WTC11 (cell line): Measurements from ENCODE around the gene ACOT4. TPM values are rescaled to one million over a fixed set of nuclear protein-coding genes. Genes with fewer than 3 reads are reported as not detected.
"Not testable (repeated sequence)": the region's sequence is repeated elsewhere in the genome, so short reads cannot be mapped to it uniquely, and the experiment has no call there.

Source experiments
- ATAC-seq: fragments of 200-7000 bp; cut with Tn5 transposase; 2 replicates; pipeline ENCODE4 v1.10.0; 2021; ENCODE audit warnings: mild to moderate bottlenecking, moderate library complexity
- CTCF ChIA-PET: fragments of 300-600 bp; sonication (Branson Sonifier 250); formaldehyde crosslinking; loops from one replicate; lab custom pipeline; 2021; ENCODE audit warnings: antibody characterized with exemption; lab: Charles Lee
- POLR2A ChIA-PET: fragments of 350-600 bp; sonication (Branson Sonifier 250); formaldehyde crosslinking; loops from one replicate; lab custom pipeline; 2021; ENCODE audit warnings: antibody characterized with exemption; lab: Charles Lee
- DNase-seq: peaks from one replicate; pipeline ENCODE4 v3.0.0; 2021; ENCODE audit warnings: low spot score
- H3K27ac Mint-ChIP-seq: 2 replicates; pipeline ENCODE4 v1.8.0; 2021; ENCODE audit warnings: mixed read lengths
- H3K27me3 Mint-ChIP-seq: 2 replicates; pipeline ENCODE4 v1.8.0; 2021; ENCODE audit warnings: low read depth, mild to moderate bottlenecking, moderate library complexity, mixed read lengths
- H3K36me3 Mint-ChIP-seq: 2 replicates; pipeline ENCODE4 v1.8.0; 2021; ENCODE audit warnings: mixed read lengths
- H3K4me1 Mint-ChIP-seq: 2 replicates; pipeline ENCODE4 v1.8.0; 2022; ENCODE audit warnings: mixed read lengths
- H3K4me3 Mint-ChIP-seq: 2 replicates; pipeline ENCODE4 v1.8.0; 2021; ENCODE audit warnings: mild to moderate bottlenecking, moderate library complexity, mixed read lengths
- H3K9me3 Mint-ChIP-seq: 2 replicates; pipeline ENCODE4 v1.8.0; 2021; ENCODE audit warnings: mixed read lengths
- FOXJ3 ChIP-seq: sonication (generic); formaldehyde crosslinking; IDR thresholded peaks from 2 replicates; pipeline ENCODE4 v1.9.0; 2021; ENCODE audit warnings: missing genetic modification reagents, mild to moderate bottlenecking, borderline replicate concordance
- GABPB1 ChIP-seq: sonication (generic); formaldehyde crosslinking; IDR thresholded peaks from 2 replicates; pipeline ENCODE4 v1.8.1; 2023; ENCODE audit warnings: mild to moderate bottlenecking, missing genetic modification reagents
- GRHL2 ChIP-seq: fragments of 250-450 bp; sonication (Bioruptor Pico); IDR thresholded peaks from 2 replicates; pipeline ENCODE4 v1.8.0; 2022; ENCODE audit warnings: mild to moderate bottlenecking, moderate library complexity; ENCODE audit not compliant: insufficient replicate concordance, severe bottlenecking
- NFE2L1 ChIP-seq: sonication (generic); formaldehyde crosslinking; IDR thresholded peaks from 2 replicates; pipeline ENCODE4 v1.8.1; 2023; ENCODE audit warnings: missing genetic modification reagents
- NFYB ChIP-seq: sonication (generic); formaldehyde crosslinking; conservative IDR thresholded peaks from 2 replicates; pipeline ENCODE4 v1.8.0; 2022; ENCODE audit warnings: low read depth, missing genetic modification reagents
- NR3C1 ChIP-seq: sonication (generic); formaldehyde crosslinking; conservative IDR thresholded peaks from 2 replicates; pipeline ENCODE4 v1.8.1; 2023; ENCODE audit warnings: low read depth, mild to moderate bottlenecking, missing genetic modification reagents
- PREB ChIP-seq: sonication (generic); formaldehyde crosslinking; IDR thresholded peaks from 2 replicates; pipeline ENCODE4 v1.8.1; 2022; ENCODE audit warnings: mild to moderate bottlenecking, missing genetic modification reagents, moderate library complexity, borderline replicate concordance
- SP1 ChIP-seq: sonication (generic); formaldehyde crosslinking; conservative IDR thresholded peaks from 2 replicates; pipeline ENCODE4 v1.8.1; 2022; ENCODE audit warnings: missing genetic modification reagents
- STAT6 ChIP-seq: sonication (generic); formaldehyde crosslinking; conservative IDR thresholded peaks from 2 replicates; pipeline ENCODE4 v1.8.1; 2023; ENCODE audit warnings: mild to moderate bottlenecking, low read depth, missing genetic modification reagents, moderate library complexity
- ZNF121 ChIP-seq: sonication (generic); formaldehyde crosslinking; IDR thresholded peaks from 2 replicates; pipeline ENCODE4 v1.8.0; 2023; ENCODE audit warnings: missing genetic modification reagents
- ZNF219 ChIP-seq: sonication (generic); formaldehyde crosslinking; IDR thresholded peaks from 2 replicates; pipeline ENCODE4 v1.8.0; 2023; ENCODE audit warnings: missing genetic modification reagents, mild to moderate bottlenecking, borderline replicate concordance
- ZNF425 ChIP-seq: fragments of 250-450 bp; sonication (Bioruptor Pico); conservative IDR thresholded peaks from 2 replicates; pipeline ENCODE4 v1.9.0; 2021; ENCODE audit warnings: mild to moderate bottlenecking
- ZNF512 ChIP-seq: sonication (generic); formaldehyde crosslinking; IDR thresholded peaks from 2 replicates; pipeline ENCODE4 v1.8.1; 2022; ENCODE audit warnings: missing genetic modification reagents, borderline replicate concordance
- total RNA-seq: library from RNA; stranded (reverse); gene quantifications from 3 replicates; pipeline ENCODE4 v1.2.3, GENCODE V29; 2021
- TF ChIP-seq, protein P1 (sequence below): sonication (generic); formaldehyde crosslinking; IDR thresholded peaks from 2 replicates; pipeline ENCODE4 v1.8.0; 2023; ENCODE audit warnings: mild to moderate bottlenecking, missing genetic modification reagents
- TF ChIP-seq, protein P2 (sequence below): sonication (generic); formaldehyde crosslinking; IDR thresholded peaks from 2 replicates; pipeline ENCODE4 v1.8.1; 2023; ENCODE audit warnings: mild to moderate bottlenecking, missing genetic modification reagents
- TF ChIP-seq, protein P3 (sequence below): sonication (generic); formaldehyde crosslinking; IDR thresholded peaks from 2 replicates; pipeline ENCODE4 v1.8.0; 2022; ENCODE audit warnings: mild to moderate bottlenecking, missing genetic modification reagents
- TF ChIP-seq, protein P4 (sequence below): sonication (generic); formaldehyde crosslinking; IDR thresholded peaks from 2 replicates; pipeline ENCODE4 v1.8.1; 2023; ENCODE audit warnings: mild to moderate bottlenecking, missing genetic modification reagents, moderate library complexity

ACOT4 gene
- total RNA-seq, 1 experiment from 2014 or later: 1.6 TPM

DNA sequence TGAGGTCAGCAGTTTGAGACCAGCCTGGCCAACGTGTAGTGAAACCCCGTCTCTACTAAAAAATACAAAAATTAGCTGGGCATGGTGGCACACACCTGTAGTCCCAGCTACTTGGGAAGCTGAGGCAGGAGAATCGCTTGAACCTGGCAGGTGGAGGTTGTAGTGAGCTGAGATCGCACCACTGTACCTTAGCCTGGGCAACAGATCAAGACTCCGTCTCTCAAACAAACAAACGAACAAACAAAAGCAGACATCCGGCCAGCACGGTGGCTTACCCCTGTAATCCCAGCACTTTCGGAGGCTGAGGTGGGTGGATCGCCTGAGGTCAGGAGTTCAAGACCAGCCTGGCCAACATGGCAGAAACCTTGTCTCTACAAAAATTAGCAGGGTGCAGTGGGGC, 44.7 kb downstream of the ACOT4 start:
- DNase-seq, H3K27ac Mint-ChIP-seq, H3K27me3 Mint-ChIP-seq, CTCF ChIA-PET, H3K4me1 Mint-ChIP-seq, POLR2A ChIA-PET, H3K4me3 Mint-ChIP-seq, H3K36me3 Mint-ChIP-seq, H3K9me3 Mint-ChIP-seq, ATAC-seq: not testable (repeated sequence)
- peak; percentile 75 for TF ChIP-seq ZNF121

- DNase-seq: no peak
- no peaks in the 10 kb centered on the region for H3K9me3 Mint-ChIP-seq
- H3K36me3 Mint-ChIP-seq: no peaks in the 10 kb centered on the region
- POLR2A ChIA-PET: no interaction called here
- peaks cover 9% of the 10 kb centered on the region for H3K4me1 Mint-ChIP-seq
- peaks cover 2% of the 10 kb centered on the region; the same call in 1 of the 2 replicates for H3K27me3 Mint-ChIP-seq
- CTCF ChIA-PET: no interaction called here
- no peak overlapping the region for H3K27ac Mint-ChIP-seq
- ATAC-seq: no peak
- H3K4me3 Mint-ChIP-seq: no peak overlapping the region
- TF ChIP-seq GABPB1 (CRISPR knock-in tag) (no peak), ZNF425 (no peak), FOXJ3 (no peak), SP1 (CRISPR knock-in tag) (no peak), NR3C1 (CRISPR knock-in tag) (no peak), ZNF512 (CRISPR knock-in tag) (no peak), NFYB (CRISPR knock-in tag) (no peak), ZNF219 (no peak)
- TF ChIP-seq, protein P1, sequence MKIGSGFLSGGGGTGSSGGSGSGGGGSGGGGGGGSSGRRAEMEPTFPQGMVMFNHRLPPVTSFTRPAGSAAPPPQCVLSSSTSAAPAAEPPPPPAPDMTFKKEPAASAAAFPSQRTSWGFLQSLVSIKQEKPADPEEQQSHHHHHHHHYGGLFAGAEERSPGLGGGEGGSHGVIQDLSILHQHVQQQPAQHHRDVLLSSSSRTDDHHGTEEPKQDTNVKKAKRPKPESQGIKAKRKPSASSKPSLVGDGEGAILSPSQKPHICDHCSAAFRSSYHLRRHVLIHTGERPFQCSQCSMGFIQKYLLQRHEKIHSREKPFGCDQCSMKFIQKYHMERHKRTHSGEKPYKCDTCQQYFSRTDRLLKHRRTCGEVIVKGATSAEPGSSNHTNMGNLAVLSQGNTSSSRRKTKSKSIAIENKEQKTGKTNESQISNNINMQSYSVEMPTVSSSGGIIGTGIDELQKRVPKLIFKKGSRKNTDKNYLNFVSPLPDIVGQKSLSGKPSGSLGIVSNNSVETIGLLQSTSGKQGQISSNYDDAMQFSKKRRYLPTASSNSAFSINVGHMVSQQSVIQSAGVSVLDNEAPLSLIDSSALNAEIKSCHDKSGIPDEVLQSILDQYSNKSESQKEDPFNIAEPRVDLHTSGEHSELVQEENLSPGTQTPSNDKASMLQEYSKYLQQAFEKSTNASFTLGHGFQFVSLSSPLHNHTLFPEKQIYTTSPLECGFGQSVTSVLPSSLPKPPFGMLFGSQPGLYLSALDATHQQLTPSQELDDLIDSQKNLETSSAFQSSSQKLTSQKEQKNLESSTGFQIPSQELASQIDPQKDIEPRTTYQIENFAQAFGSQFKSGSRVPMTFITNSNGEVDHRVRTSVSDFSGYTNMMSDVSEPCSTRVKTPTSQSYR (CRISPR knock-in tag): no peak
- TF ChIP-seq, protein P2, sequence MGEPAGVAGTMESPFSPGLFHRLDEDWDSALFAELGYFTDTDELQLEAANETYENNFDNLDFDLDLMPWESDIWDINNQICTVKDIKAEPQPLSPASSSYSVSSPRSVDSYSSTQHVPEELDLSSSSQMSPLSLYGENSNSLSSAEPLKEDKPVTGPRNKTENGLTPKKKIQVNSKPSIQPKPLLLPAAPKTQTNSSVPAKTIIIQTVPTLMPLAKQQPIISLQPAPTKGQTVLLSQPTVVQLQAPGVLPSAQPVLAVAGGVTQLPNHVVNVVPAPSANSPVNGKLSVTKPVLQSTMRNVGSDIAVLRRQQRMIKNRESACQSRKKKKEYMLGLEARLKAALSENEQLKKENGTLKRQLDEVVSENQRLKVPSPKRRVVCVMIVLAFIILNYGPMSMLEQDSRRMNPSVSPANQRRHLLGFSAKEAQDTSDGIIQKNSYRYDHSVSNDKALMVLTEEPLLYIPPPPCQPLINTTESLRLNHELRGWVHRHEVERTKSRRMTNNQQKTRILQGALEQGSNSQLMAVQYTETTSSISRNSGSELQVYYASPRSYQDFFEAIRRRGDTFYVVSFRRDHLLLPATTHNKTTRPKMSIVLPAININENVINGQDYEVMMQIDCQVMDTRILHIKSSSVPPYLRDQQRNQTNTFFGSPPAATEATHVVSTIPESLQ (CRISPR knock-in tag): no peak
- TF ChIP-seq, protein P3, sequence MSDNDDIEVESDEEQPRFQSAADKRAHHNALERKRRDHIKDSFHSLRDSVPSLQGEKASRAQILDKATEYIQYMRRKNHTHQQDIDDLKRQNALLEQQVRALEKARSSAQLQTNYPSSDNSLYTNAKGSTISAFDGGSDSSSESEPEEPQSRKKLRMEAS (CRISPR knock-in tag): no peak
Measured at GRCh38 chr14:73637830-73638229, 46.2 kb downstream of the ACOT4 start.

DNA sequence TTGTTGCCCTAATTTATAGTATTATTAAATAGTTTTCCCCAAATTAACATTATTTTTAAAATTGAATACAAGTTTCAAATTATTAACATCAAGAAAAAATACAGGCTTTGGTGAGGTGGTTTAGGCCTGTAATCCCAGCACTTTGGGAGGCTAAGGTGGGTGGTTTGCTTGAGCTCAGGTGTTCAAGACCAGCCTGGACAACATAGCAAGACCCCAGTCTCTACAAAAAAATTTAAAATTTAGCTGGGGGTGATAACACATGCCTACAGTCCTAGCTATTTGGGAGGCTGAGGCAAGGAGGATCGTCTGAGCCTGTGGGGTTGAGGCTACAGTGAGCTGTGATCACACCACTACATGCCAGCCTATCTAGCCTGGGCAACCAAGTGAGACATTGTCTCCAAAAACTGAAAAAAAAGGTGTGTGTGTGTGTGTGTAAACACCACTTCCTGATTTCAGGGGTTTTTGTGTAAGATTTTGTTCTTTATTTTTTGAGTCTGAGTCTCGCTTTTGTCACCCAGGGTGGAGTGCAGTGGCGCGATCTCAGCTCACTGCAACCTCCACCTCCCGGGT, 49.2 kb downstream of the ACOT4 start:
- Mint-ChIP-seq H3K27ac (no peak overlapping the region), H3K36me3 (no peaks in the 10 kb centered on the region), H3K4me1 (peaks cover 19% of the 10 kb centered on the region), H3K27me3 (no peaks in the 10 kb centered on the region; the same call in 1 of the 2 replicates), H3K4me3 (no peak overlapping the region), H3K9me3 (no peaks in the 10 kb centered on the region)
- CTCF ChIA-PET: interaction anchor here (0.6 kb wide), 1 partner anchor 692 kb away, joined by 4 read pairs; no protein-coding TSS in a partner anchor
- POLR2A ChIA-PET: interaction anchor here (0.6 kb wide), 1 partner anchor 498 kb away, joined by 3 read pairs; no protein-coding TSS in a partner anchor
- ATAC-seq (no peak), DNase-seq (no peak)
- TF ChIP-seq NFE2L1 (CRISPR knock-in tag) (no peak), PREB (CRISPR knock-in tag) (no peak), NR3C1 (CRISPR knock-in tag) (no peak), GRHL2 (CRISPR knock-in tag) (no peak), STAT6 (CRISPR knock-in tag) (no peak)
- TF ChIP-seq, protein P4, sequence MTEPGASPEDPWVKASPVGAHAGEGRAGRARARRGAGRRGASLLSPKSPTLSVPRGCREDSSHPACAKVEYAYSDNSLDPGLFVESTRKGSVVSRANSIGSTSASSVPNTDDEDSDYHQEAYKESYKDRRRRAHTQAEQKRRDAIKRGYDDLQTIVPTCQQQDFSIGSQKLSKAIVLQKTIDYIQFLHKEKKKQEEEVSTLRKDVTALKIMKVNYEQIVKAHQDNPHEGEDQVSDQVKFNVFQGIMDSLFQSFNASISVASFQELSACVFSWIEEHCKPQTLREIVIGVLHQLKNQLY (CRISPR knock-in tag): no peak
